GF-D8 (cell line): ENCODE measurements around the gene DESI1.
A peak's percentile ranks its signal among the peaks of the same experiment; 100 is the strongest.
"Not testable (repeated sequence)": the region's sequence is repeated elsewhere in the genome, so short reads cannot be mapped to it uniquely, and the experiment has no call there.

ENCODE experiments used
- DNase-seq: peaks from one replicate; lab custom pipeline; 2025; lab: John Stamatoyannopoulos, UW

DESI1 gene

DNA sequence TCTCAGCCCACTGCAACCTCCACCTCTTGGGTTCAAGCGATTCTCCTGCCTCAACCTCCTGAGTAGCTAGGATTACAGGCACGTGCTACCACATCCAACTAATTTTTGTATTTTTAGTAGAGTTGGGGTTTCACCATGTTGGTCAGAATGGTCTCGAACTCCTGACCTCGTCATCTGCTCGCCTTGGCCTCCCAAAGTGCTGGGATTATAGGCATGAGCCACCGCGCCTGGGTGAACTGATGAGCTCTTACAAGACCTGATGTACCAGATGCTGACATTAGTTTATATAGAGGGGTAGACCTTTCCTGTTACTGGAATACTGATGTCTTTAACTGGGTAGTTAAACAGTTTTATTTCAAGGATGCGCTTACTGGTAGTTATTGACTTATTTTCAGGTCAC lies 13.8 kb upstream of the DESI1 start:
- DNase-seq, result not testable (repeated sequence)

- DNase-seq, result not testable (repeated sequence)
Observed at GRCh38 chr22:41631615-41632014, 10.8 kb upstream of the DESI1 start.

DNA sequence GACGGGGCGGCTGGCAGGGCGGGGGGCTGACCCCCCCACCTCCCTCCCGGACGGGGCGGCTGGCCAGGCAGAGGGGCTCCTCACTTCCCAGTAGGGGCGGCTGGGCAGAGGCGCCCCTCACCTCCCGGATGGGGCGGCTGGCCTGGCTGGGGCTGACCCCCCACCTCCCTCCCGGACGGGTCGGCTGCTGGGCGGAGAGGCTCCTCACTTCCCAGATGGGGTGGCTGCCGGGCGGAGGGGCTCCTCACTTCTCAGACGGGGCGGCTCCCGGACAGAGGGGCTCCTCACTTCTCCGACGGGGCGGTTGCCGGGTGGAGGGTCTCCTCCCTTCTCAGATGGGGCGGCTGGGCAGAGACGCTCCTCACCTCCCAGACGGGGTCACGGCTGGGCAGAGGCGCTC lies 10.3 kb upstream of the DESI1 start:
- DNase-seq, result not testable (repeated sequence)

DNA sequence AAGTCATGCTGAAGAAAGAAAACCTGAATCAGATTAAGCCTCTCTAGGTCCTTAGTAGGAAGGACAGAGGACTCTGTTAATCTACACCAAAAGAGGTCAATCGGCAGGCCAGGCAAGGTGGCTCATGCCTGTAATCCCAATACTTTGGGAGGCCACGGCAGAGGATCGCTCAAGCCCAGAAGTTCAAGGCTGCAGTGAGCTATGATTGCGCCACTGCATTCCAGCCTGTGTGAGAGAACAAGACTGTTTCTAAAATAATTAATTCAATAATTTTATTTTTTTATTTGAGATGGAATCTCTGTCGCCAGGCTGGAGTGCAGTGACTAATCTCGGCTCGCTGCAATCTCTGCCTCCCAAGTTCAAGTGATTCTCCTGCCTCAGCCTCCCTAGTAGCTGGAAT lies 4.7 kb upstream of the DESI1 start:
- DNase-seq, result no peak

- DNase-seq, result no peak
Observed at GRCh38 chr22:41621911-41622179, 1.0 kb upstream of the DESI1 start.

DNA sequence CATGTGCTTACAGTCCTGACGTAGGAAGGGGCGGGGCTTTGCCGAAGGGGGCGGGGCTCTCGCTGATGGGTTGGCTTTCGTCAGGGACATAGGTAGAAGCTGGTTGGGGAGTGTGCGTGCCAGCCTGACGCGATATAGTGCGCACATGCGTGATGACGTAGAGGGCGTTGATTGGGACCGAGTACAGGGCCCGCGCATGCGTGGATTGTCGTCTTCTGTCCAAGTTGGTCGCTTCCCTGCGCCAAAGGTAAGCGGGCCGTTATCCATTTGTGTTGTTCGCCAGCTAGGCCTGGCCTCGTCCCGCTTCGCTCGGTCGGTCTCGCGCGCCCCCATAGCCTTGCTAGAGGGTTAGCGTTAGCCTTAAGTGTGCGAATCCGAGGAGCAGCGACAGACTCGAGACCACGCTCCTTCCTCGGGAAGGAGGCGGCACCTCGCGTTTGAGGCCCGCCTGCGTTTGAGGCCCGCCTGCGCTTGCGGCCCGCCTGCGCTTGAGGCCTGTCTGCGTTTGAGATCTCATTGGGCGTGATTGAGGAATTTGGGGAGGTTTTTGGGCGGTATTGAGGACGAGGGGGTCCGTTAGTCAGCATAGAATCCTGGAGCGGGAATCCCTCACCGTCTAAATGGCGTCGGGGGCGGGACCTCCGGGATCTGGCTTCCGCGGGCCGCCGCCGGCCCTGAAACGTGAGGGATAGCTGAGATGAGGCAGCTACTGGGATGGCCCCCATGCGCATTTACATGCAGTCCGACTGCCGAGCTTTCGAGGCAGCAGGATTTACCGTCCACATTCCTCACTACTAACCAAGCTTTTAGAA lies 462 bp upstream of the DESI1 start, which contains the start of gene XRCC6:
XRCC6 (plus strand) TSS at position 197 of the 812 bp plus-strand sequence. CDS start 710 bp downstream, outside the sequence.
- peak; percentile 98 for DNase-seq

DNA sequence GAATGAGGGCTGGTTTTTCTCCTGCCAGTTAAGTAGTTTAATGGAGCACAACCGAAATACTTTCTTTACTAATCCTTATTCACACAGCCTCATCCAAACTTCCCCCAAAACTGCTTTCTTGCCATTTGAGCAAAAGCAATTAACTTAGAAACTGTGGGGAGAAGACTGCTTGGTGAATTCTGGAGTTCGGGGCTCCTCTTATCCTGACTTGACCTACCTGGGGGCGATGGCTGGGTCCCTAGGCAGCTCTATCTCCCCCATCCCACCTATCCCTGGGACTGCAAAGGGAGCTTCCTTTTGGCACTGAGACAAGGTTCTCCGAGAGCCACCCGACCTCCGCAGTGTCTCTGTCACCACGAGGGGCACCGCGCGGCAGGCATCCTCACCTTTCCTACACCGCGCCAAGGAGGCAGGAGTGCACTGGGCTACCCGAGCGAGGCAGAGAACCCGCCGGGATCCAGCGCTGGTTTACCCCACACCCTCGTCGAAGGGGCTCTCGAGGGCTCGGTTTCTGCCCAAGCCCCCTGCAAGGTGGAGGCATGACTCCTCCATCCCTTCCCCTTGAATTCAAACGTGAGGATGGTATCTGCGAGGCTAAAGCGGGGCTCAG lies 759 bp downstream of the DESI1 start:
- no peak for DNase-seq

DNA sequence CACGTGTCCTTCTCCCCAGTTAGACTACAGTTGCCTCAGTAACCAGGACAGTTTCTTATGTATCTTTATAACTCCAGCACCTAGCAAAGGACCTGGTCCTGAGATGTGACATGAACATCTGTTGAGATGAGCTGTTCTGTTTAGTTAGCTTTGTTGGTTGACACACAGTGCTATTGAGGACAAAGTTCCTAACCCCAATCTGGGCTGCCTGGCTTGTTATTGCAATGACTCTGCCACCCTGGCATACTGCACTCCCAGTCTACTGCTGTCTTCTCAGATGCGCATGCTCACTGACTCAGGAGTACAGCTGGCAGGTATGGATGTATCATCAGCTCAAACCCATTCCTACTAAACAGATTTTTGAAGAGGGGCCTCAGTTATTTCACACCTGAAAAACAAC lies 7.4 kb downstream of the DESI1 start:
- DNase-seq, result no peak

DNA sequence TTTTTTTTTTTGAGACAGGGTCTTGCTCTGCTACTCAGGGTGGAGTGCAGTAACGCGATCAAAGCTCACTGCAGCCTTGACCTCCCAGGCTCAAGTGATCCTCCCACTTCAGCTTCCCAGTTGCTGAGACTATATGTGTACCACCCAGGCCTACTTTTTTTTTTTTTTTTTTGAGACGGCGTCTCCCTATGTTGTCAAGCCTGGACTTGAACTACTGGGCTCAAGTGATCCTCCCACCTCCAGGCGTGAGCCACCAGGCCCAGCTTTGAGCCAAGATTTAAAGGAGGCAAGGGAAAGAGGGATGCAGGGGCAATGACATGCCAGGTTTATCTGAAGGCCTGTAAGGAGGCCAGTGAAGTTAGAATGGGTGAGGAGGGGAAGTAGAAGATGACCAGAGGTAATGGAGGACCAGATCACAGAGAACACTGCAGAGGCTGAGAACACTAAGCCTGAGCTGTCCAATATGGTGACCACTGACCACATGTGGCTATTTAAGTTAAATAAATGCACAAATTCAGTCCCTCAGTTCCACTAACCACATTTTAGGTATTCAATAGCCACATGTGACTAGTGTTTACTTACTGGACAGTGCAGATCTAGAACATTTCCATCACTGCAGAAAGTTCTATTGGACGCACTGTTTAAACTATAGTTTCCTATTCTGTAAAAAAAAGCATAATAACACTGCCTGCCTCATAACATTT lies 8.1 kb downstream of the DESI1 start:
- DNase-seq, result no peak

DNA sequence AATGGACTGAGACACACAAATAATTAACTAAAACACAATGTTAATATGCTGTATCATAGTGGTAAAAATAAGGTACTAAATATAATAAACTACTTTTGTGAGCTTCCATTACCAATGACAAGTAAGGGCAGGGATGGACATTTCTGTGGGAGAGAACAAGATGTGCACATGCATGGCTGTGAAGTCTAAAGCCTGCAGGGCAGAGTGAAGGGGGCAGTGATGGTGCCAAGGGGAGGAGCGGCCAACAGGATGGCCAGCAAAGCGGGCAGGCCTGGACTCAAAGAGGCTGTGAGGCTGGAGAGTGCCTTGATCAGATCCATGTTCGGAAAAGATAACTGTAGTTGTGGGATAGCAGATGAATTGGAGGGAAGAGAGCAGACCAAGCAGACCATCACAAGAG lies 12.5 kb downstream of the DESI1 start:
- DNase-seq, result no peak

DNA sequence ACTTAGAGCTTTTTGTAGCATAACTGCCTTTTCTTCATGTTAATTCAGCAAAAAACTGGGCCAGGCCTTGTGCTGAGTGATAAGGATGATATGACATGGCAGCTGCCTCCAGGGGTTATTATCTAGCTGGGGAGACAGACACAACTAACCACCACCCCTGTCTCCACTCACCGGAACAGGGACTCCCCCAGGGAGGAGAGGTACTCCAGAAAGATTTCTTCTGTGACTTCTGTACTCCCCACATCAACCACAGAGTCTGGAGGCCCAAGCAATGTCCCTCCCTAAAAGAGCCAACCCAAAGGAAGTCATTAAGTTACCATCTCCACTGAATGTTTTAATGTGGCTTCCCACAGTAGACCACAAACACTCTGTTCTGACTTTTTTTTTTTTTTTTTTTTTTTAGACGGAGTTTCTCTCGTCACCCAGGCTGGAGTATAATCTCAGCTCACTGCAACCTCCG lies 16.9 kb downstream of the DESI1 start:
- peak; percentile 77 for DNase-seq

DNA sequence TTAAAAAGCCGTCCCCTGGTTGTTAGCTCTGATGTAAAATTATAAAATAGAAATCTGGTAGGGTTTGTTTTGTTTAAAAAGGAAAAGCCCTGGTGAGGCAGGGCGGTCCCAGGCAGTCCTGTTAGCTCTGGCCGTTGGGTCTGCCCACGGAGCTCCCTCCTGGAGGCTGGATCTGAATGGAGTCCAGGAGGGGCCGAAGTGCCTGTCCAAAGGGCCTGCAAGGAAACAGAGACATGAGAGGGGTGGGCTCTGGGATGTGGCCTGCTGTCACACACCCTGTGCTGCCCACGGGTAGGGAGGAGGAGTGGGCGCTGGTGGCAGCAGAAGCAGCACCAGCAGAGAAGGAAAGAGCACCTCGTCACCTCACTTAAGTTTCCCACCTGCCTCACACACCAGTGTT lies 19.9 kb downstream of the DESI1 start:
- no peak for DNase-seq

GRCh38 chr22:41598891-41599635 lies 21.8 kb downstream of the DESI1 start:
- DNase-seq, result no peak

DNA sequence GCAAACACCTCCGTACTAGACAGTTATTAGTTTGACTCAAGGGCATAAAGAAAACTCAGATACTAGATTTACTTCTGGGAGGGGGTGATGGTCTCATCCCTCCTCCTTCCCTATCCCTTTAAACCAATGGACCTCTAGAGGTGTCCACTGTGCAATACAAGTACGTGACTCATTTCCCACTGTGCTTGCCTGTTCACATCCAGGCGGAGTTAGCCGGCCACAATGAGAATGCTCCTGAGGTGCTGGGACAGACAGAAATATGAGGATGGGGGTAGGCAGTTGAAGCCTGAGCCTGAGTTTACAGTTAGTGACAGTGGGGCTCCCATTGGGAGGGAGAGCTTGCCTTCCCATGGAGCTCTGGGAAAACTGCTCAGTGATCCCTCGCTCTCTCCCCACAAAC lies 22.8 kb downstream of the DESI1 start:
- DNase-seq, result no peak

GRCh38 chr22:41597635-41597953 lies 23.2 kb downstream of the DESI1 start:
- no peak for DNase-seq

DNA sequence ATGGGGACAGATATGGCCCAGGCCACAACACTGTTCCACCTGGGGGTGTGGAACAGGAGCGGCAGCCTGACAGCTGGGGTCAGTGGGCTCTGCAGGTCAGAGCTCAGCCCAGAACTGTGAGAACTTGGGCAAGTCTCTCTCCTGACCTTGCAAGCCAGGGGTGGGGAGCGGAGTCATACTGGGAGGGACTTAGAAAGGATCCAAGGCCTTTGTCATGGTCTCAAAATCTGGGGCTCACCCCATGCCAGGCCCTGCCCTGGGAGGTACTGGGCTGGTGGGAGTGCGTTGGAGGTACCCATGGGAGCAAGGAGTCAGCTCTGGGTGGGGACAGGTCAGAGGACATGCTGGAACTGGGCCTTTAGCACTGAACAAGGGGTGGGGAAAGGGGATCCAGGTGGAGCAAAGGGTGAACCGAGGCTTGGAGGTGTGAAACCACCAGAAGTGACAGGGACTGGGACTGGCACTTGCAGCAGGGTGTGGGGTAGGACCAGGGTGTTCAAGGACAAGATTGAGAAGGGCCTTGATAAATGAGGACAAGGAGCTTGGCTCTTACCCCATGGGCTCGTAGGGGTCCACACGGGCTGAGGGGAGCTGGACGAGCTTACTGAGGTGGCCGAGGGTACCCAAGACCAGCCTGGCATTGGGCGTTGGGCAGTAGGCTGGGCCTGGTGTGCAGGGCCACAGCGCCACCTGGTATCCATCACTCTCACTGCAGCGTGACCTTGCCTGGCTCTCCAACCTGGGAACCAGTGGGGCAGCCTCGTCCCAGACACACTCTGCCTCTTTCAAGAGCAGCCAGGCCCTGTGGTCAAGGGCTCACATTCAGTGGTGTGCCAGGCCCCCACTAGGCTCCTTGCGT lies 23.8 kb downstream of the DESI1 start:
- peak; percentile 5 for DNase-seq

- no peak for DNase-seq
Observed at GRCh38 chr22:41595703-41596102, 25.1 kb downstream of the DESI1 start.

DNA sequence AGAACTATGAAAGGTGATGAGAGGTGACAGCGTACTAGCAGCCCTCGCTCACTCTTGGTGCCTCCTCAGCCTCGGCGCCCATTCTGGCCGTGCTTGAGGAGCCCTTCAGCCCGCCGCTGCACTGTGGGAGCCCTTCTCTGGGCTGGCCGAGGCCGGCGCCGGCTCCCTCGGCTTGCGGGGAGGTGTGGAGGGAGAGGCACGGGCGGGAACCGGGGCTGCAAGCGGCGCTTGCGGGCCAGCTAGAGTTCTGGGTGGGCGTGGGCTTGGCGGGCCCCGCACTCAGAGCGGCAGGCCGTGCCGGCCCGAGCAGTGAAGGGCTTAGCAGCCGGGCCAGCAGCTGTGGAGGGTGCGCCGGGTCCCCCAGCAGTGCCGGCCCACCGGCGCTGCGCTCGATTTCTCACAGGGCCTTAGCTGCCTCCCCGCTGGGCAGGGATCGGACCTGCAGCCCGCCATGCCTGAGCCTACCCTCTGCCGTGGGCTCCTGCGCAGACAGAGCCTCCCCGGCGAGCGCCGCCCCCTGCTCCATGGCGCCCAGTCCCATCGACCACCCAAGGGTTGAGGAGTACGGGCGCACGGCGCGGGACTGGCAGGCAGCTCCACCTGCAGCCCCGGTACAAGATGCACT lies 27.4 kb downstream of the DESI1 start:
- DNase-seq, result not testable (repeated sequence)

- peak; percentile 98 for DNase-seq
Observed at GRCh38 chr22:41589391-41590241, 31.2 kb downstream of the DESI1 start, which contains the start of gene PMM1. Gene PMM1, minus strand, starts transcription at chr22:41589840. Its CDS starts 35 bp downstream, at chr22:41589805.

DNA sequence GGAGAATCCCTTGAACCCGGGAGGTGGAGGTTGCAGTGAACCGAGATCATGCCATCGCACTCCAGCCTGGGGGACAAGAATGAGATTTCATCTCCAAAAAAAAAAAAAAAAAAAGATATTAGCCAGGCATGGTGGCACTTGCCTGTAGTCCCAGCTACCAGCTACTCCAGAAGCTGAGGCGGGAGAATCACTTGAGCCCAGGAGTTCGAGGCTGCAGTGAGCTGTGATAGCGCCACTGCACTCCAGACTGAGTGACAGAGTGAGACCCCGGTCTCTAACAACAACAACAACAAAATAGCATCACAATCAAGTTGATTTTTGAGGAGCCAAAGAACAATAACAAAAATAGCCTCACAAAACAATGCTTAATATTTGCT lies 33.5 kb downstream of the DESI1 start:
- DNase-seq, result no peak
